ENCODE data around the gene PARD3. TPM values are rescaled to one million over a fixed set of nuclear protein-coding genes. Genes with fewer than 3 reads are reported as not detected.
A peak's percentile ranks its signal among the peaks of the same experiment; 100 is the strongest.

Gene PARD3
- total RNA-seq, 2 donors from 2014 or later = 32.0 to 61.9 TPM

DNA sequence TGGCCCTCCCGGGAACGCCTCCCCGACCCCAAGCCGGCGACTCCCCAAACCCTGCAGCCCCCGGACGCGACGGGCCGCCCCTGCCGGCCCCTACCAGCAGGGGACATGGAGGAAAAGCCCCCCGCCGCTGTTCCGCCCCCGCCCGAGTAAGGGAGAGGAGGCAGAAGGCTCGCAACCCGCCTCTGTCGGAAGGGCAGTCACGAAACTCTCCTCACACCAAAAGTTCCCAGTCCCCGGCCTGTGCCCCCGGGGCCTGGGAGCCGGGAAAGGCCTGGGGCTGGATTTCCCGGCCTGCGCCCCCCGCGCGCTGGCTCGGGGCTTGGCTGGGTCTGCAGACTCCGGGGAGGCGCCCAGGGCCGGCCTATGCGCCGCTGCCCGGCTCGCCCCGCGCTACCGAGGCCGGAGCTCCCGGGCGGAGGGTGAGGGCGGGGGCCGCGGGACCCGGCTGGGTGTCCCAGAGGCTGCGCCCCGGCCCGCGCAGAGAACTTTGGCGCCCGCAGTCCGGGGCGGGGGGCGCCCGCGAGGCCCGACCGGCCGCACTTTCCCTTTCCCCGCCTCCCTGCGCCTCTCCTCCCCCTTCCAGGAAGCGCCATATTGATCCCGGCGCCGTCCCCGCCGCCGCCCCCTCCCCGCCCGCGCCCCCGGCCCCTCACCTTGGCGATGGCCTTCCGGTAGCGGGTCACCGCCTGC, 728 bp downstream of the PARD3 start:
- peak; percentile 40 for DNase-seq (ENCODE audit: low spot score)
- Histone ChIP-seq H3K4me3 (peak overlapping the region; percentile 88 to 91), H3K27ac (peak overlapping the region; percentile 85 to 91), H3K9me3 (no peaks in the 10 kb centered on the region), H3K27me3 (replicated peaks; ENCODE audit: insufficient read depth) (no peaks in the 10 kb centered on the region), H3K36me3 (no peaks in the 10 kb centered on the region), H3K4me1 (replicated peaks) (peaks cover 4% of the 10 kb centered on the region)
- intact Hi-C loops (cut with DNase I) = loop anchor here (5.0 to 10.0 kb wide), 3 partner anchors 48 to 120 kb away; no protein-coding TSS in a partner anchor
- WGBS = 2% methylated on average over 57 of the region's 77 CpGs
- TF ChIP-seq POLR2A (IDR thresholded peaks at IDR 0.05) (no peak), POLR2AphosphoS5 (IDR thresholded peaks at IDR 0.05) (no peak)
- TF ChIP-seq, protein P1, sequence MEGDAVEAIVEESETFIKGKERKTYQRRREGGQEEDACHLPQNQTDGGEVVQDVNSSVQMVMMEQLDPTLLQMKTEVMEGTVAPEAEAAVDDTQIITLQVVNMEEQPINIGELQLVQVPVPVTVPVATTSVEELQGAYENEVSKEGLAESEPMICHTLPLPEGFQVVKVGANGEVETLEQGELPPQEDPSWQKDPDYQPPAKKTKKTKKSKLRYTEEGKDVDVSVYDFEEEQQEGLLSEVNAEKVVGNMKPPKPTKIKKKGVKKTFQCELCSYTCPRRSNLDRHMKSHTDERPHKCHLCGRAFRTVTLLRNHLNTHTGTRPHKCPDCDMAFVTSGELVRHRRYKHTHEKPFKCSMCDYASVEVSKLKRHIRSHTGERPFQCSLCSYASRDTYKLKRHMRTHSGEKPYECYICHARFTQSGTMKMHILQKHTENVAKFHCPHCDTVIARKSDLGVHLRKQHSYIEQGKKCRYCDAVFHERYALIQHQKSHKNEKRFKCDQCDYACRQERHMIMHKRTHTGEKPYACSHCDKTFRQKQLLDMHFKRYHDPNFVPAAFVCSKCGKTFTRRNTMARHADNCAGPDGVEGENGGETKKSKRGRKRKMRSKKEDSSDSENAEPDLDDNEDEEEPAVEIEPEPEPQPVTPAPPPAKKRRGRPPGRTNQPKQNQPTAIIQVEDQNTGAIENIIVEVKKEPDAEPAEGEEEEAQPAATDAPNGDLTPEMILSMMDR (IDR thresholded peaks at IDR 0.05) = no peak

DNA sequence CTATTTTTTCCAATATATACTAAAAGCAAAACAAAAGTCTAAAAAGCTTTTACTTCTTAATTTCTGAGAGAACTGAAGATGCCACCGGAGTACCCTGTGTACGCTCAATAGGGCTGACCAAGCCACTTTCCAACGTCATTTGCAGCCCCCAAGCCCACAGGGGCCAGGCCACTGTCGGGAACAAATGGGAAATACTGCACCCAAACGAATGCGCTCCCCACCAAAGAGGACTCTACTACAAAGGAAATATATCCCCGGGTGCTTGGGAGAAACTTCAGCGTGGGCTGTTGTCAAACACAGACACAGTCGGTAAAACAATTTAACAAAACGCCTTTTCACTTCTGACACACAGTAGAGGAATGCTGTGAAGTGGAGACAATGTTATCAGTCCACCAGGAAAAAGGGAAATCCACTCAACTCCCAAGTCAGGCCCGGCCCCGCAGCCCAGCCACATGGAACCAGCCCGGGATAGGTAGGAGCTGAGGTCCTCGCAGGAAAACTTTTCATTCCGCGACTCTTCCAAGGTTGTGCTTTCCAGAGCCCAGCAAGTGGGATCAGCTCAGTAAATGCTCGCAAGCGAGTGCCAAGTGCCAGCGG, 1.4 kb downstream of the PARD3 start:
- intact Hi-C loops (cut with DNase I) = loop anchor here (5.0 to 10.0 kb wide), 3 partner anchors 49 to 121 kb away; no protein-coding TSS in a partner anchor
- Histone ChIP-seq H3K4me3 (peak overlapping the region; percentile 88 to 91), H3K27ac (peak overlapping the region; percentile 85 to 91), H3K9me3 (no peaks in the 10 kb centered on the region), H3K36me3 (no peaks in the 10 kb centered on the region), H3K4me1 (replicated peaks) (peaks cover 4% of the 10 kb centered on the region), H3K27me3 (replicated peaks; ENCODE audit: insufficient read depth) (no peaks in the 10 kb centered on the region)
- DNase-seq (ENCODE audit: low spot score) = peak; percentile 26
- WGBS = 6% methylated on average over 18 of the region's 19 CpGs
- no peak for TF ChIP-seq POLR2A (IDR thresholded peaks at IDR 0.05)

- no peak overlapping the region for H3K27ac ChIP-seq
- H3K4me3 ChIP-seq = no peak overlapping the region
- WGBS = 71% methylated on average over 5 of the region's 5 CpGs
- no peaks in the 10 kb centered on the region for H3K9me3 ChIP-seq
- DNase-seq (ENCODE audit: low spot score) = no peak
- peaks cover 4% of the 10 kb centered on the region for H3K4me1 ChIP-seq (replicated peaks)
- H3K36me3 ChIP-seq = no peaks in the 10 kb centered on the region
- intact Hi-C loops (cut with DNase I) = loop anchor here (5.0 to 10.0 kb wide), 3 partner anchors 50 to 122 kb away; no protein-coding TSS in a partner anchor
- no peaks in the 10 kb centered on the region for H3K27me3 ChIP-seq (replicated peaks; ENCODE audit: insufficient read depth)
- TF ChIP-seq POLR2A (IDR thresholded peaks at IDR 0.05) = no peak
- TF ChIP-seq, protein P1 (IDR thresholded peaks at IDR 0.05) = no peak
These were observed 2.3 kb downstream of the PARD3 start for GRCh38 chr10:34812771-34813170.

GRCh38 chr10:34811968-34812514, 3.1 kb downstream of the PARD3 start:
- intact Hi-C loops (cut with DNase I) = loop anchor here (5.0 to 10.0 kb wide), 3 partner anchors 50 to 123 kb away; no protein-coding TSS in a partner anchor
- TF ChIP-seq POLR2AphosphoS5 (IDR thresholded peaks at IDR 0.05) (no peak), POLR2A (IDR thresholded peaks at IDR 0.05) (no peak)
- TF ChIP-seq, protein P1 (IDR thresholded peaks at IDR 0.05) = no peak
- no peak for DNase-seq (ENCODE audit: low spot score)
- Histone ChIP-seq H3K4me1 (replicated peaks) (peaks cover 4% of the 10 kb centered on the region), H3K4me3 (no peak overlapping the region), H3K27me3 (replicated peaks; ENCODE audit: insufficient read depth) (no peaks in the 10 kb centered on the region), H3K36me3 (no peaks in the 10 kb centered on the region), H3K27ac (no peak overlapping the region), H3K9me3 (no peaks in the 10 kb centered on the region)
- 78% methylated on average over 1 of the region's 1 CpG for WGBS

- H3K9me3 ChIP-seq = no peaks in the 10 kb centered on the region
- H3K27ac ChIP-seq = no peak overlapping the region
- TF ChIP-seq, protein P1 (IDR thresholded peaks at IDR 0.05) = no peak
- TF ChIP-seq POLR2A (IDR thresholded peaks at IDR 0.05) = no peak
- no peak for TF ChIP-seq POLR2AphosphoS5 (IDR thresholded peaks at IDR 0.05)
- H3K4me1 ChIP-seq (replicated peaks) = peaks cover 4% of the 10 kb centered on the region
- DNase-seq (ENCODE audit: low spot score) = no peak
- no peaks in the 10 kb centered on the region for H3K27me3 ChIP-seq (replicated peaks; ENCODE audit: insufficient read depth)
- no peak overlapping the region for H3K4me3 ChIP-seq
- no peaks in the 10 kb centered on the region for H3K36me3 ChIP-seq
- intact Hi-C loops (cut with DNase I) = loop anchor here (5.0 to 10.0 kb wide), 3 partner anchors 51 to 123 kb away; no protein-coding TSS in a partner anchor
- 90% methylated on average over 17 of the region's 17 CpGs for WGBS
These were observed 3.7 kb downstream of the PARD3 start for GRCh38 chr10:34811126-34811967.
